HCT116 (cell line): ENCODE results near the gene SLC35G2.

Experiments
- YY1 ChIP-seq: IDR thresholded peaks from 2 replicates; pipeline ENCODE4 v1.6.1; 2011; ENCODE audit warnings: low read length, low read depth, moderate library complexity, mild to moderate bottlenecking; ENCODE audit not compliant: insufficient replicate concordance; ENCODE audit errors: extremely low read depth
- TF ChIP-seq, protein P1 (sequence below), 3 experiments: fragments of 200-600 bp in 1 of 3; sonication (generic) in 1 of 3; IDR thresholded peaks in 2 of 3; conservative IDR thresholded peaks in 1 of 3; 2 replicates each; pipeline ENCODE4 v1.5.1; 2012 to 2017; ENCODE audit warnings: low read depth in 2 of 3, low read length in 2 of 3, antibody characterized with exemption in 1 of 3, borderline replicate concordance in 1 of 3, control low read depth in 1 of 3, mild to moderate bottlenecking in 1 of 3, mixed read lengths in 1 of 3, mixed run types in 1 of 3, moderate library complexity in 1 of 3; ENCODE audit not compliant: insufficient read depth in 1 of 3

GRCh38 chr3:136869282-136869681 lies 50.4 kb downstream of the SLC35G2 start:
- no peak for TF ChIP-seq YY1
- TF ChIP-seq, protein P1, sequence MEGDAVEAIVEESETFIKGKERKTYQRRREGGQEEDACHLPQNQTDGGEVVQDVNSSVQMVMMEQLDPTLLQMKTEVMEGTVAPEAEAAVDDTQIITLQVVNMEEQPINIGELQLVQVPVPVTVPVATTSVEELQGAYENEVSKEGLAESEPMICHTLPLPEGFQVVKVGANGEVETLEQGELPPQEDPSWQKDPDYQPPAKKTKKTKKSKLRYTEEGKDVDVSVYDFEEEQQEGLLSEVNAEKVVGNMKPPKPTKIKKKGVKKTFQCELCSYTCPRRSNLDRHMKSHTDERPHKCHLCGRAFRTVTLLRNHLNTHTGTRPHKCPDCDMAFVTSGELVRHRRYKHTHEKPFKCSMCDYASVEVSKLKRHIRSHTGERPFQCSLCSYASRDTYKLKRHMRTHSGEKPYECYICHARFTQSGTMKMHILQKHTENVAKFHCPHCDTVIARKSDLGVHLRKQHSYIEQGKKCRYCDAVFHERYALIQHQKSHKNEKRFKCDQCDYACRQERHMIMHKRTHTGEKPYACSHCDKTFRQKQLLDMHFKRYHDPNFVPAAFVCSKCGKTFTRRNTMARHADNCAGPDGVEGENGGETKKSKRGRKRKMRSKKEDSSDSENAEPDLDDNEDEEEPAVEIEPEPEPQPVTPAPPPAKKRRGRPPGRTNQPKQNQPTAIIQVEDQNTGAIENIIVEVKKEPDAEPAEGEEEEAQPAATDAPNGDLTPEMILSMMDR (IDR thresholded peaks at IDR 0.05 in 2 of 3, conservative IDR thresholded peaks at IDR 0.05 in 1 of 3; ENCODE audit: borderline replicate concordance in 1 of 3, insufficient read depth in 1 of 3, low read depth in 2 of 3, low read length in 2 of 3), result no peak
